ENCODE measurements around the gene CRIP1. TPM values are rescaled to one million over a fixed set of nuclear protein-coding genes. Genes with fewer than 3 reads are reported as not detected.

The CRIP1 gene
- 2.3 TPM for total RNA-seq

GRCh38 chr14:105486163-105486973 is at the start of gene CRIP1:
Gene CRIP1 (plus strand): TSS chr14:105486886. CDS start chr14:105487260, 374 bp downstream.

GRCh38 chr14:105474483-105475268 is 12.0 kb upstream of the CRIP1 start, which contains the start of gene CRIP2:
Gene CRIP2 (plus strand): TSS chr14:105474821. CDS start chr14:105474863, 42 bp downstream.

GRCh38 chr14:105490572-105491365 is 4.1 kb downstream of the CRIP1 start, which contains the start of gene TEDC1:
Gene TEDC1 (plus strand): TSS chr14:105491246. CDS start chr14:105491376, 130 bp downstream.

GRCh38 chr14:105525861-105526775 is 39.4 kb downstream of the CRIP1 start, which contains the start of gene TMEM121:
Gene TMEM121 (plus strand): TSS chr14:105526583. CDS start chr14:105528835, 2,252 bp downstream.

Other genes starting within 250 kb of the CRIP1 start
- gene BTBD6, start 238.4 kb upstream of the CRIP1 start, total RNA-seq = 43.1 TPM
- 74.0 TPM for gene BRF1, start 185.9 kb upstream of the CRIP1 start, total RNA-seq
- gene PACS2, start 172.1 kb upstream of the CRIP1 start, total RNA-seq = 98.5 TPM
- gene TEX22, start 88.3 kb upstream of the CRIP1 start, total RNA-seq = 0.46 TPM
- gene MTA1, start 67.1 kb upstream of the CRIP1 start, total RNA-seq = 49.4 TPM
- gene CRIP2, start 12.1 kb upstream of the CRIP1 start, total RNA-seq = 106 TPM
- gene TEDC1, start 4.4 kb downstream of the CRIP1 start, total RNA-seq = 7.8 TPM
- 25.4 TPM for gene TMEM121, start 39.7 kb downstream of the CRIP1 start, total RNA-seq